ENCODE results near the gene SELPLG.

DNA sequence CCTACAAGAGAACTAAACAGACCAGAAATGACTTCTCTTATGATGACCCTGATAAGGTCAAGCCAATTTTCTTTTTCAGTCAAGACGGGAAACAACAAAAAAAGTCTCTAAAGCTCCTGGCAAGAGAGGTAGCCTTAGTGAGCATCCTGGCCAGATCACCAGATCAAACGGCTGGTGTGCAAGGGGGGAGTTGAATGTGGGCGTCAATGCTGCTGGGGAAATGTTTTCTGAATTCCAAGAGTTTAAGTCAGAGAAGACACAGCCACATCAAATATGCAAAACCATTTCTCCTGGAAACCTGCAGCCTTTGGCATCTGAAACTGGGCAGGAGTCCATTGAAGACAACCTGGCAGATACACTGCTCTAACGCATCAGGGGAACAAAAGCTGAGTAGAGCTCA is 16.0 kb upstream of the SELPLG start:
- TF ChIP-seq POLR2A (IDR thresholded peaks at IDR 0.05): no peak
- TF ChIP-seq, protein P1, sequence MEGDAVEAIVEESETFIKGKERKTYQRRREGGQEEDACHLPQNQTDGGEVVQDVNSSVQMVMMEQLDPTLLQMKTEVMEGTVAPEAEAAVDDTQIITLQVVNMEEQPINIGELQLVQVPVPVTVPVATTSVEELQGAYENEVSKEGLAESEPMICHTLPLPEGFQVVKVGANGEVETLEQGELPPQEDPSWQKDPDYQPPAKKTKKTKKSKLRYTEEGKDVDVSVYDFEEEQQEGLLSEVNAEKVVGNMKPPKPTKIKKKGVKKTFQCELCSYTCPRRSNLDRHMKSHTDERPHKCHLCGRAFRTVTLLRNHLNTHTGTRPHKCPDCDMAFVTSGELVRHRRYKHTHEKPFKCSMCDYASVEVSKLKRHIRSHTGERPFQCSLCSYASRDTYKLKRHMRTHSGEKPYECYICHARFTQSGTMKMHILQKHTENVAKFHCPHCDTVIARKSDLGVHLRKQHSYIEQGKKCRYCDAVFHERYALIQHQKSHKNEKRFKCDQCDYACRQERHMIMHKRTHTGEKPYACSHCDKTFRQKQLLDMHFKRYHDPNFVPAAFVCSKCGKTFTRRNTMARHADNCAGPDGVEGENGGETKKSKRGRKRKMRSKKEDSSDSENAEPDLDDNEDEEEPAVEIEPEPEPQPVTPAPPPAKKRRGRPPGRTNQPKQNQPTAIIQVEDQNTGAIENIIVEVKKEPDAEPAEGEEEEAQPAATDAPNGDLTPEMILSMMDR (IDR thresholded peaks at IDR 0.05): no peak
- TF ChIP-seq POLR2AphosphoS5 (IDR thresholded peaks at IDR 0.05): no peak
